ENCODE data around the gene ARHGAP6.
"Not testable (repeated sequence)": the region's sequence is repeated elsewhere in the genome, so short reads cannot be mapped to it uniquely, and the experiment has no call there.

ARHGAP6 gene

GRCh38 chrX:11272290-11272689 is 393.4 kb downstream of the ARHGAP6 start:
- no peak for DNase-seq

GRCh38 chrX:11269996-11270395 is 395.7 kb downstream of the ARHGAP6 start:
- no peak for DNase-seq

GRCh38 chrX:11269006-11269405 is 396.7 kb downstream of the ARHGAP6 start:
- DNase-seq, result no peak

- DNase-seq, result no peak
These were observed 398.3 kb downstream of the ARHGAP6 start for GRCh38 chrX:11267425-11267824.

GRCh38 chrX:11266573-11267003 is 399.1 kb downstream of the ARHGAP6 start:
- DNase-seq, result no peak

- DNase-seq, result no peak
These were observed 400.4 kb downstream of the ARHGAP6 start for GRCh38 chrX:11265352-11265751.

GRCh38 chrX:11264925-11265324 is 400.8 kb downstream of the ARHGAP6 start:
- no peak for DNase-seq

GRCh38 chrX:11261260-11261659 is 404.5 kb downstream of the ARHGAP6 start:
- no peak for DNase-seq

GRCh38 chrX:11259437-11259836 is 406.3 kb downstream of the ARHGAP6 start:
- DNase-seq, result no peak

- DNase-seq, result no peak
These were observed 408.0 kb downstream of the ARHGAP6 start for GRCh38 chrX:11257711-11258110.

GRCh38 chrX:11257290-11257689 is 408.4 kb downstream of the ARHGAP6 start:
- no peak for DNase-seq

- no peak for DNase-seq
These were observed 411.2 kb downstream of the ARHGAP6 start for GRCh38 chrX:11254417-11255109.

GRCh38 chrX:11244636-11245035 is 421.1 kb downstream of the ARHGAP6 start:
- no peak for DNase-seq

GRCh38 chrX:11242704-11243103 is 423.0 kb downstream of the ARHGAP6 start:
- DNase-seq, result no peak

GRCh38 chrX:11241720-11242119 is 424.0 kb downstream of the ARHGAP6 start:
- no peak for DNase-seq

GRCh38 chrX:11239230-11239629 is 426.5 kb downstream of the ARHGAP6 start:
- DNase-seq, result no peak

GRCh38 chrX:11235377-11235776 is 430.3 kb downstream of the ARHGAP6 start:
- not testable (repeated sequence) for DNase-seq

GRCh38 chrX:11215191-11215921 is 450.4 kb downstream of the ARHGAP6 start:
- DNase-seq, result no peak

GRCh38 chrX:11214346-11215190 is 451.2 kb downstream of the ARHGAP6 start:
- DNase-seq, result no peak

- DNase-seq, result no peak
These were observed 453.0 kb downstream of the ARHGAP6 start for GRCh38 chrX:11212741-11213140.

GRCh38 chrX:11210415-11210801 is 455.3 kb downstream of the ARHGAP6 start:
- DNase-seq, result no peak

- DNase-seq, result no peak
These were observed 455.8 kb downstream of the ARHGAP6 start for GRCh38 chrX:11209798-11210414.

- no peak for DNase-seq
These were observed 459.0 kb downstream of the ARHGAP6 start for GRCh38 chrX:11206716-11207115.

All from cerebellar nuclear complex (tissue), 1 donor.